NCI-H82 treated with DMSO at 0.1 percent for 48 hours (cell line): ENCODE measurements around the gene MOK.

ENCODE experiments used
- DNase-seq: peaks from one replicate; lab custom pipeline; 2025; ENCODE audit not compliant: unreplicated experiment; lab: John Stamatoyannopoulos, UW

Gene MOK

DNA sequence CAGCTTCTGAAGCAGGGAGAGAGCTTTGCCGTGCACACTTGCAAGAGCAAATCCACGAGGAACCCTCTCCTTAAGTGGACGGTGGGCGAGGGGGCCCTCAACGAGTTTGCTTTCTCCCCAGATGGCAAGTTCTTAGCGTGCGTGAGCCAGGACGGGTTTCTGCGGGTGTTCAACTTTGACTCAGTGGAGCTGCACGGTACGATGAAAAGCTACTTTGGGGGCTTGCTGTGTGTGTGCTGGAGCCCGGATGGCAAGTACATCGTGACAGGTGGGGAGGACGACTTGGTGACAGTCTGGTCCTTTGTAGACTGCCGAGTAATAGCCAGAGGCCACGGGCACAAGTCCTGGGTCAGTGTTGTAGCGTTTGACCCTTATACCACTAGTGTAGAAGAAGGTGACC, 96.2 kb downstream of the MOK start:
- DNase-seq: no peak

DNA sequence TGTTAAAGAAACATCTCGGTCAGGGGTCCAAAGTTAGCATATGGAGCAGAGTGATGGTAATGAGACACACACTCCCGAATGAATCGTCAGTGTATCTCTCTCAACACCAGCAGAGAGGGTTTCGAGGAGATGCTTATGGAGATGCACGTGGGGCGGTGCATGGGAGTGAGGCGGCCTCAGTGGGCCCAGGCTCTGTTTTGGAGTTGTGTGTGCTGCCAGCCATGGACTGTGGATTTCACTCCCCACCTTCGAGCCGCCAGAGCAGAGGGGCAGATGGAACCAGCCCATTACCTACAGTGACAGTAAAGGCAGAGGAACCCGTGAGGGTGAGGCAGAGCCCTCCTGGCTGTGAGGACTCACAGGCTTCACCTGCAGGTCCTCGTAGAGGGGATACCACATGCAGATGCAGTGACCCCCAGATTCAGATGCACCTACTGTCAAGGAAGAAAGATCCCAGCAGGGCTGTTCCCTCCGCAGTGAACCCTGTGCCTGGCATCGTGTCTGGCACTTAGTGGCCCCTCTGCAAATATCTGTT, 97.1 kb downstream of the MOK start:
- no peak for DNase-seq

DNA sequence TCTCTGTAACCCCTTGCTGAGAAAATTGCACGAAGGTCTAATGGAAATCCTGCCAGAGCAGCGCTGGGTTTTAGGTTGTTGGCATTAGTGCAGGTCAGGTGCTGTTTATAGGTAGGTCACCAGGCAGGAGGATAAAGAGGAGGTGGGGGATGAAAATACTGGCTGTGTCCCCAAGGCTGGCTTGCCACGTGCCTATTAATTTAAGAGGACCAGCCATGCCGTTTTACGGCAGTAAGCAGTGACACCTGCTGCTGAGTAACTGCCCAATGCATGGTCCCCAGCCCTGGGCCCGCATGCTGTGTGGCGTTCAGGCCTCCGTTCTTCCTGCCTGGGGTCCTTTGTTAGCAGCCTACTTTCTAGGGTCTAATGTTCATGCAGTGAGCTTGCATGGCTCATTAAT, 98.0 kb downstream of the MOK start:
- no peak for DNase-seq

DNA sequence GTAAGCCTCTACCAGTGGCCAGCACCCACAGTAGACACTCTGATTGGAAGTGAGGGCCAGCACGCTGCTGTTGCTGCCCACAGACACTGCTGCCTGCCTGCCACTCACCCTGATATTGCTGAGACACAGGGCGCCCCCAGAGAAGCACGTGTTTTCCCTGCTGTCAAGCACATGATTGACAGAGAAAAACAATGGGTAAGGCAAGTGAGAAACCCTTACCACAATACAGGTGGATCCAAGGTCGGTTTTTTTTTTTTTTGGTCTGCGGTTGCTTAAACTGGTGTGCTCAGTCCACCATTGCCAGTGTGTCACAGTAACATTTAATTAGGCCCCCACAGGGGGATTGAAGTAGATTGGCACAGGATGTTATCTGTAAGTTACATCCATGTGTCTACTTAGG, 99.4 kb downstream of the MOK start:
- DNase-seq: no peak

DNA sequence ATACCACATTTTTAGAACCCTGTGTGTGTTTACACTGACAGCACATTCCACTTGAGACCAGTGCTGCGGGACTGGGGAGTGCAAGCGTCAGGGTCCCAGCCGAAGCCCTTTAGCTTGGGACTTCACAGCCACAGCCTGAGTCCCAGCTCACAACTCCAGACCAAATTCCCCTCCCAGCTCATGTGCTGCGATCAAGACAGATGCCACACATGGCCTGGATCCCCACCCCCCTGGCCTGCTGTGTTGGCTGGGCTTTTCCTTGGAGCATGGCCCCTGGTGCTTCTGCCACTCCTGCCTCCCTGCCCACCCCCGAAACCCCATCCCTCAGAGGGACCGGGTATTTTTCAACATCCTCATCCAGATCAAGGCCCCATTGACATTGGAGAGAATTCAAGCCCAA, 101.6 kb downstream of the MOK start:
- no peak for DNase-seq

DNA sequence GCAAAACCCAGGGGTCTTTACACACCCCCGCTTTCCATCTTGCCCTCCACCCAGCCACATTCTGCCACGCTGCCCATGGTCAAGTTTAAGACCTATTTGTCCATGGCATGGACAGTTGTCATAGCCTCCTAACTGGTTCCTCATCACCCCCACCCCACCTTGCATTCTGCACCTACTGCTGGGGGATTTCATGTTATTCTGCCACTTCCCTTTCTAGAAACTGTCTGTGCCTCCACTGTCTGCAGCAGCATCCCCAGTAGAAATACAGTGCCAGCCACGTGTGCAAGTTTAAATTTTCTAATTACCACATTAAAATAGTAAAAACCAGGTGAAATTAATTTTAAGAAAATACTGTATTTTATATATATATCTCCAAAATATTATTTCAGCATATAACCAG, 102.0 kb downstream of the MOK start:
- DNase-seq: no peak

DNA sequence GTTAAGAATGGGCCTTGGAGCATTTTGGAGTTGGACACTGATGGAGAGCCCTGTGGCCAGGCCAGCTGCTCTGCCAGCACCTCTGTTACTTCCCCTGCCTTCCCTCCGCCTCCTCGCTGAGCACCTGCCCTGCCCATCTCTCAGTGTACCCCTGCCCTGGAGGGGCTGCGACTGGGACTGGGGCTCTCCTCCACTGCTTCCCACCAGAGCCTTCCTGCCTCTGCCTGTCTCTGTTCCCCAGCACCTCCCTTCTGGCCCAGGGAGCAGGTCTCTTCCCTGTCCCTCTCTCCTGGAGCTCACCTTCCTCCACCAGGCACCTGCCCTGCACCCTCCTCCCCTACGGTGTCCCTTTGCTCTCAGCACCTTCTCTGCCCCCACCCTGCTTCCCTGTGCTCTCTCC, 103.2 kb downstream of the MOK start:
- no peak for DNase-seq

DNA sequence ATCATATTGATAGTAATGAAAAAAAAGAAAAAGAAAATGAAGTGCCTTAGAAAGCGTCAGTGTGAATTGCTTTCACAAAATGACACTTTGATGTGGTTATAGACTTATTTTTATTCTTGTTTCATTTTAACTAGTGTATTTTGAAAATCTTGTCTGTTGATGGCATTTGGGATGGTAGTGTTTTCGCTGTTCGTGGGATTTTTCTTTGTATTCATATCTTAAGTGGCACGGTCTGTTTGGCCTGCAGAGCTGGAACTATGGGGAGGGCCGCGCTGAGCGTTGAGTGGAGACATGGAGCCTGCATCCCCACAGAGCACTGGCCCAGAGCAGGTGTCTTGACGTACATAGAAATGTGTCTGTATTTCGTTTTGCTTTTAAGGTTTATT, 103.6 kb downstream of the MOK start:
- DNase-seq: no peak

DNA sequence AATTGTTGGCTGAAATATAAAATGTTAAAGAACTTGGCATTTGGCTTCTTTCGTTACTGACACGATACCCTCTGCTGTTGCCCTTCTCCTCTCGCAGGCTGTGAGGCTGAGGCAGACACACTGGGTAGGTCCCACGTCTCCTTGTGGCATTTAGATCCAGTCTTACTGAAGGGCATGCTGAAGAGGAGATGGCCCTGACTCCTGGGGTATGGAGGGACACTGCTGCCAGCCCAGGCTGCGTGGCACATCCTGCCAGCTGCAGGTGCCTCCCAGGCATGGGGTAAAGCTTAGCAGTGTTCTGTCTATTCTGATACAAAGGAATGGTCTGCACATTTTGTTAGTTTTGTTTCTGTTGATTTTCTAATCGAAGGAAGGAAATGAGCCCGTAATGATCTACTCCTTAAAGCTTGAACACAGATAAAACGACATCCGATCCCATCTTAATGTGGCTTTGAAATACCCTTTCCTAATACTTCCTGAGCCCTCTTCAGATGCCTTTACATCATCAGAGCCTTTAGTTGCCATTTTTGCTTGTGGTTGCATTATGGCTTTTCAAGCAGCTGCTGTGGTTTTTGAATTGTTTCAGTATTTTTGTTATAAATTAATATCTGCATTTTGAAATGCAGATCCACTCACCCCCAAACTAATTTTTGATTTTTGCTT, 104.1 kb downstream of the MOK start:
- no peak for DNase-seq

DNA sequence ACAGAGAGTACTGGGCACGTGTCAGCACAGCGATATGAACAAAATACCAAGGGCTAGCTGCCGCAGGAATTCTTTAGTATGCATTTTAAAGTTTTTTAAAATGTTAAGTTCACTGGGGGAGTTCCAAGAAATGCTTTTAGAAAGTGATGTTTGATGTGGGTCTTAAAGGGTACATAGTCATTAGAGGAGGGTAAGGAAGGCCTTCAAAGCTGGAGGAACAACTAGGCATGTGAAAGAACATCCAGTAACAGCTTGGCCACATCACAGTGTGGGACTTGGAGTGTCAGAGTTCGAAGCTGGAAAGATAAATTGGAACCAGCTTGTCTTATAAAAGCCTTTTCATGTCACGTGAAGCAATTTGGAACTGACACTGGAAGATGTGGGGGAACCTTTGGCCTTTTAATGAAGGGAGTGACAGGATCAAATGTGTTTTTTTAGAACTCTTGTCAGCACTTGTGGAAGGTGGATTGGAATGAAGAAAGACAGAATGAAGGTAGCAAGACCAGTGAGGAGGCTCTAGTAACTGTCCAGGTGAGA, 107.6 kb downstream of the MOK start:
- DNase-seq: no peak

DNA sequence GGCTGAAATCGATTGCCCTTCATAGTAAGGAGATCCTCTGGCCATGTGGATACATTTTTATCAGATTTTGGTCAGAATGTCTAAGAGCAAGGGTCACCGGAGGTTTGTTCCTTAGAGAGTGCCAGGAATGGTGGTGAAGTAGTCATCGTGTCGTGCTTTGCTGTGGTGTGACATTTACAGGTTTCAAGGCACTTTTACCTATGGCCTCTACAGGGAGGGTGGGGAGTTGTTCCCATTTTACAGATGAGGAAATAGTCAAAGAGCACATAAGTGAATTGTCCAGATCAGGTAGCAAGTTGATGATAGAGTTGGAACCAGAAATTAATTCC, 108.1 kb downstream of the MOK start:
- no peak for DNase-seq

DNA sequence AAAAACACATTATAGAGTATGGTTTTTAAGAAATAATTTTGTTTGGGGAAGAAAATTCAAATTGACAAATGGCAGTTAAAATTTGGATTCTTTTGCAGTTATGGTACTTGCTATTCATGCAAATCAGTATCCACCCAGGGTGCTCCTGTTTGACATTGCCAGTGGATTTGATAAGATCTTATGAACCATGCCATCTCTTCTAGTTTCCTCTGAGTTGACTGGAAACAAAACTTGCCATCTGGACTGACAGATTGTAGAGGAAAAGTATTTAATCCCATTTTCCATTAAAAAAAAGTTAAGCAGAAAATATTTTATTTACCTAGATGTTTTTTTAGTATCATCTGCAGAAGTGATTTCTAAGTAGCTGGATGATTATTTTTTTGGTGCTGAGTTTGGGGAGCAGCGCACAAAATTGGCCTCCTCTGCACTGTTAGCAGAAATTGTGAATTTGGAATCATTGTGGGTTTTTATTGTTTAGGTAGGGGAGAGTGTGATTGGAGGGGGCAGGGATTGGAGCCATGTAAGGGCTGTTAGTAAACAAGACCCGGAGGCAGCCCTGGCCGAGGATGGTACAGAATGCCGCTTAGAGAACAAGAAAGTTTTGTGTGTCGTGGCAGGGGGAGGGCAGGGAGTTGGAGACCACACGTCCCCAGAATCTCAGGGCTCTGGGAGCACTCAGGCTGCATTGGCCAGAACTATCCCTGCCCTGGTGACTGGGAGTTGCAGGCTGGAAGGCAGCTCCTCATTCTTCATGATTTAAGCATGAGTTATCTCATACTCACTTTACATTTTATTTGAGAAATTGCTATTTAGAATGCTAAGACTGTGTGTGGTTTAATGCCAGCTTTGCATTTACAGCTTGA, 108.7 kb downstream of the MOK start:
- peak; percentile 61 for DNase-seq

DNA sequence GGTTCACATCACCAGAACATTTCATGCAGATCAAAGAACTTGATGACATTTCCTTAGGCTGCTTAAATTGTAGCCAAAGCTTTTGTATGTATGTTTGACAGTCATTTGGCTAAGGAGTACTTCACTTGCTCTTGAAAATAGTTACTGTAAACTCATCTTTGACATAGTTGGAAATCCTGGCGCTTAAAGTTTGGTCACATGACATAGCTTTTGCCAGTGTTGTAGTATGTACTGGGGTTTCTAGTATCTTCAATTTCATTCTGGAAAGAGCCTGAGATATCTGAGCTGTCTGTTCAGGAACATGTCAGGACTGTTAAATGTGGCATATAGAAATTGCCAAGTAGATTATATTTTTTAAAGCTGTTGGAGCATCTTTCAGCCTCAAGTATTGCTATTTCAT, 109.5 kb downstream of the MOK start:
- no peak for DNase-seq

DNA sequence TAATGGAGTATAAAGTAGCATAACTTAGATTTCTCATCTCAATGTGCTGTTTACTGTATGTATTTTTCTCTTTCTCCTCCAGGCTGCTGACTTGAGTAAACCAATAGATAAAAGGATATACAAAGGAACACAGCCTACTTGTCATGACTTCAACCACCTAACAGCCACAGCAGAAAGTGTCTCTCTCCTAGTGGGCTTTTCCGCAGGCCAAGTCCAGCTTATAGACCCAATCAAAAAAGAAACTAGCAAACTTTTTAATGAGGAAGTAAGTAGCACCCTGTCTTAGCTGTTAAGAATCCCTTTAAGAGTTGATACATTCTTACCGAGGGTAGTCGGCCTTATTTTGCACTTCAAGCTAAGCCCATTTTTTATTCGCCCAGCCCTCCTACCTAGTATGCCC, 110.1 kb downstream of the MOK start:
- no peak for DNase-seq

DNA sequence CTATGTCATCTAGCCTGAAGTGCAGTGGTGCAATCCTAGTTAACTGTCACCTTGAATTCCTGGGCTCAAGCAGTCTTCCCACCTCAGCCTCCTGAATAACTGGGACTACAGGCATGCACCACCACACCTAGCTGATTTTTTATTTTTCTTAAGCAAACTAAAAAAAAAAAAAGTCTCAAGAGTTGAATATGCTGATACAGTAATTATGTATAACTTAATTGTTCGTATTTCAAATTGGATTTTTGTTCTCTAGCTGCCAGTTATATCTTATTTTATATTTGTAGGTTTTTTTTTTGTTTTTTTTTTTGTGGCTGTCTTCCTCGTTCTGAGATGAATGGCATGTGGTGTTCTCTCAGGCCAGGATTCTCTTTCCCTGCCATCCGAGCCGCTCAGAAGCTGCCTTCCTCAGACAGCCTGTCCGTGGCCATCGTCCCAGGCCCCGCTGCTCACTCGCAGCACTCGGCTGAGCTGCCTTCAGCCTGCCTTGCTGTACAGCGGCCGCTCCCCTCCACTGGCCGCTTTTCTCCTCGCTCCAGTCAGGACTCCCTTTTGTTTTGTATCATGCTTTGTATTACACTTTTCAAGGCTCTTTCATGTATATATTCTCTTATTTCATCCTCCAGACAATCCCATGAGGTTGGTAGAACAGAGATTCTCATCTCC, 112.0 kb downstream of the MOK start:
- DNase-seq: no peak

DNA sequence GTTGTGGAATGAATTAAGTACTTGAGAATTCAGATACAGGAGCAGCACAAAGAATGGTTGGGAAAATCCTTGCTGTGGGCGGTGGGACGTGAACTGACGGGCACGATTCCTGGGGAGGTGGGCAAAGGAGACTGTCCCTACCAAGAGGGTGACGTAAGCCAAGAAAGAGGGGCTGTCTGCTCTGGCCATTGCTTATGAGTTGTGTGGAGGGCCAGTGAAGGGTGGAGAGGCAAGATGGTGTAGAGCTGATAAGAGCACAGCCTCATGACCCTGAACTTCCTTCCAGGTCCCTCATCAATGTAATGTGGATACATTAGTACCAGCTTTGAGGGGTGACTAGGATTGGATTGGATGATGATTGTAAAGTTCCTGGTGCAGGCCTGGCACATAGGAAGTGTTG, 115.1 kb downstream of the MOK start:
- DNase-seq: no peak

DNA sequence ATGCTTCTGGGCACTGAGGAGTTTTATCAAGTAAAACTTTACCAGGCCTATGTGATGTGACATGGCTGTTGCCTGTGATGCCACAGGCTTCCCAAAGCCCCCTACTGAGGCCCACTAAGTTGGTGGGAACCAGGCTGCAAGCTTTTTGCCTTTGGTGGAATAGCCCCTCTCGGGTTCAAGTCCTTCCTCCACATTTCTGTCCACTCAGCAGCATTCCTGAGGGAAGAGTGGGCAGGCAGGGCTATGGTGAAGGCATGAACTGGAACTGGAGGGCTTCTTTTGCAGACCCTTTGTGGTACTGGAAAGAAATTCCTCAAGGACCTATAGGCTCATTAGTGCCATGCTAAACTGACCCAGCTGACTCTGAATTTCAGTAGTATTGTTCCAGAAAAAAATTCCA, 116.8 kb downstream of the MOK start:
- no peak for DNase-seq

DNA sequence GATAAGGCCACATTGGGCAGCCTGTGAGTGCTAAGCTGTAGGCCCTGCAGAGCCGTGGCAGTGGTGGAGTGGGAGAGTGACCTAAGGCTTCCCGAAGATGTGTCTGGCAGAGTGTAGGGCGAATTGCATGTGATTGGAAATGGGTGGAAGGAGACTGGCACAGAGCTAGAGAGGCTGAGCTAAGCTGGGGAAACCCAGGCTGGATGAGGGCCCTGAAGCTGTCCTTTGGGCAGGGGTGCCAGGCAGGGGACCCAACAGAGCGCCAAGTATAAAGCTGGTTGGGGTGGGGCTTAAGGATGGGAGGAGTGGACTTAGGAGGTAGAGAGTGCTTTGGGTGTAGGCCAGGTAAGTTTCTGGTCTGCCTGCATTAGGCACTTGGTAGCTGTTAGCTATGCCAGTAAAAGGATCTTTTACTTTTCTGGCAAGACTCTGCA, 117.4 kb downstream of the MOK start:
- DNase-seq: no peak

DNA sequence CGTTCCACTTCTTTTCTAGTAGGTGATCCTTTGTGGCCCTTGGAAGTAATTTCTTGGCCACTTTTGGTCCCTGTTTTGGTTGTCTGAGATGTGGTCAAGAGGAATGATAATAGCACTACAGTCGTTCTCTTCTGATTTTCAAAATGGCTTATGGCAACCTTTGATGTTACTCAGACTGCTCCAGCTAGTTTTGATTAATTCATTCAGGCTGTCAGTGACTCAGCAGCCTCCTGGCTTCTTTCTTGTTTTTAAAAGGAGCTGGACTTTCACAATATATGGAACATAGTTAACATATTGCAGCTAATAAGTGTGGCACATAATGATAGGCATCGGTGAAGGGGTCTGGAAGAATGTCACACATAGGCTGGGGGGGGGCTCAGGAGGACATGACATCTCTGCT, 117.9 kb downstream of the MOK start:
- DNase-seq: no peak

DNA sequence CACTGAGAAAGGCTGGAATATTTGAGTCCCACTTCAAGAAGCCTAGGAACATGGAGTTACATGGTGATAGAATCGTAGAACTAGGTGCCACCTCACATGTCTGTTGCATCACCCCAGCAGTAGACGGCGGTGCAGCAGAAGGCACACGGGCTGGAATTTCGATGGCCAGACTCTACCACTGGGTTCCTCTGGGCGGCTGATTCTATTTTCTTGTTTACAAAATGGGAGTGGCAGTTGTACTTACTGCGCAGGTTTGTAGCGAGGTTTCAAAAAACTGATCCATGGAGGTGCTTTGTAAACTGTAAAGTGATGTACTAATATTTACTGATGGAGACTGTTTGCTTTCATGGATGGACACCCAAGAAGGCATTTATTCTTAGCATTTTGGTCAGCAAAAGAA, 119.6 kb downstream of the MOK start:
- DNase-seq: no peak

DNA sequence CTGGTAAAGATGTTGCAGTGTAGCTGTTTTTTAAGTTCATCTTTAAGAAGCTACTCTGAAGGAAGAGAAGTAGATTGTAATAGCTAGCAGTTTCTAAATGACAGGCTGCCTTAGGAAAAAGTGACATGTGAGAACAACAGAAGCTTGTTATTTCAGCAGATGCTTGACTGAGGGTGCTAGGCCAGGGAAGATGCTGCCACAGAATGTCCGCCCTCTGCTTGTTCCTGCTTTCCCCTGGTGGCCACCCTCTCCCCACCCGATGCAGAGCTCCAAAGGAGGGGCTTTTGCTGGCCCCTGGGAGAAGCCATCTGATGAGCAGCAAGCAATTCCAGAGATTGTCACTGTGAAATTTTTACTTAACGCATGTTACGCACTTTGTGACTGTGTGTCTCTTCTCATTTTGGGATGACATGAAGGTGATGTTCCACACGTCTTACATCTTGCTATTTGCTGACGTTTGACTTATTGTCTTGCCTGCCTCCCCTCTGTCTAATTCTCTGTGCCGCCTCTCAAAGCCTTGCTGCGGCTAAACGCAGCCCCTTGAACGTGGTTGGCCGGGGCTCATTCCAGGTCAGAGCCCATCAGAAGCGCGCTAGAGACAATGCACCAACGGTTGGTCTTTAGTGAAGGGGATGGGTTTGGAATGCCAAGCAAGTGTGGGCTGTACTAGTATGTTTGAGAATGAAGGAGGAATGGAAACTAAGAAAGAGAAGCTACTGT, 120.5 kb downstream of the MOK start:
- no peak for DNase-seq
